Measurements from ENCODE around the gene CACNA1A.

Gene CACNA1A

DNA sequence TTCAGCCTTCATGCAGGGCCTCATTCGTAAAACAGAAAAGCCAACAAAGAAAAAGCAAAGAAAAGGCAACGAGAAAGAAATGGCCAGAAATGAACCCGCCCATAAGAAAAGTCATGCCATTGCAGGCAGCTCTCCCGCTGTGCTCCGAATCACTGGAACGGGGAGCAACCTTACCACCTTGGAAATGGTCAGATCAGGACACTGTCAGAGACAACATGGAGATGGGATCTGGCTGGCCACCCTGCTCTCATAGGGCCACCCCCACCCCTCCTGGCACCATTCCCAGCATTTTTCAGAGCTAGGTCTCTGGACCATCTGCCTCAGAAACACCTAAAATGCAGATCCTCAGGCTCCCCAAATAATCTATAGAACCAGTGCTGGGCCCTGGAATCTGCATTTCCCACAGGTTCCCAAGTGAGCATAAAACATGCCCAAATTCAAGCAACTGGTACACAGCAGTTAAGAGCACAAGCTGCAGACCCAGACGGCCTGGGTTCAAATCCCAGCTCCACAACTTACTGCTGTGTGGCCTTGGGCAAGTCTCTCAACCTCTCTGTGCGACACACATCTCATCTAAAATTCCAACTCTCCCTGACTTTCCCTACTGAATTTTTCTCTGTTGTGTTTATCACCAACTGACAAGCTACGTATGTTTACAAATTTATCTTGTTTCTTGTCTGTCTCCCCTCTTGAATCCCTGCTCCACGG is 204.5 kb downstream of the CACNA1A start:
- no peak for DNase-seq

DNA sequence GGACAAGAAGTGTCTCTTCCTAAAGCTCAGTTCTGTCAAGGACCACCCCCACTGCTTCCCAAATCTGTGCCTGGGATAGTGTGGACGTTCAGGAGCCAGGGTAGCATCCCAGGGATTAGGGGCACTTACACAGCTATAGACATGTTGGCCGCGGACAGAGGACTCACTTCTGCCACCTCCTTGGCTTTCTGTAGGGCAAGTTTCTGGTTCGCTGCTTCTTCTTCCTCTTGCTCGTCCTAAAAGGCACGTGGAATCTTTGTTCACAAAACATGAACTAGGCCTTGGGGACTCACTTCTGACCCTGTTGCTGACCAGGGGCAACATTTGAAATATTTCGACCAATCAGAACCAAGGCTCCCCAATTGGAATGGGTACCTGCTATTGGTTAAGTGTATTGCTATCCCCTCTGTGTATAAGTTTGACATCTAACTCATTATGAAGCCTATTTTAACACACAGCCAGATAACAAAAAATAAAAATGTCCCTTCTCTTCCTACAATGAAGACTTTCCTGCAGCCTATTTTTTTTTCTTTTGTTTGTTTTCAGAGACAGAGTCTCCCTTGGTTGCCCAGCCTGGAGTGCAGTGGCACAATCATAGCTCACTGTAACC is 205.8 kb downstream of the CACNA1A start:
- DNase-seq = no peak

DNA sequence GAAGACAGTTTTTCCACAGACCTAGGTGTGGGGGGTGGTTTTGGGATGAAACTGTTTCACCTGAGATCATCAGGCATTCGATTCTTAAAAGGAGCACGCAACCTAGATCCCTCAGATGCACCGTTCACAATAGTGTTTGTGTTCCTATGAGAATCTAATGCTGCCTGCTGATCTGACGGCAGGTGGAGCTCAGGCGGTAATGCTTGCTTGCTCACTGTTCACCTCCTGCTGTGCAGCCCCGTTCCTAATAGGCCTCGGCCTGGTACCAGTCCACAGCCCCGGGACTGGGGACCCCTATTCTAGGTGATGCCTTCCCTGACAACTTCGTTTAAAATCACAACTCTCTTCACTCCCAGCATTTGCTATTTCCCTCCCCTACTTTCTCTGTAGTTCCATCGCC is 206.4 kb downstream of the CACNA1A start:
- no peak for DNase-seq

DNA sequence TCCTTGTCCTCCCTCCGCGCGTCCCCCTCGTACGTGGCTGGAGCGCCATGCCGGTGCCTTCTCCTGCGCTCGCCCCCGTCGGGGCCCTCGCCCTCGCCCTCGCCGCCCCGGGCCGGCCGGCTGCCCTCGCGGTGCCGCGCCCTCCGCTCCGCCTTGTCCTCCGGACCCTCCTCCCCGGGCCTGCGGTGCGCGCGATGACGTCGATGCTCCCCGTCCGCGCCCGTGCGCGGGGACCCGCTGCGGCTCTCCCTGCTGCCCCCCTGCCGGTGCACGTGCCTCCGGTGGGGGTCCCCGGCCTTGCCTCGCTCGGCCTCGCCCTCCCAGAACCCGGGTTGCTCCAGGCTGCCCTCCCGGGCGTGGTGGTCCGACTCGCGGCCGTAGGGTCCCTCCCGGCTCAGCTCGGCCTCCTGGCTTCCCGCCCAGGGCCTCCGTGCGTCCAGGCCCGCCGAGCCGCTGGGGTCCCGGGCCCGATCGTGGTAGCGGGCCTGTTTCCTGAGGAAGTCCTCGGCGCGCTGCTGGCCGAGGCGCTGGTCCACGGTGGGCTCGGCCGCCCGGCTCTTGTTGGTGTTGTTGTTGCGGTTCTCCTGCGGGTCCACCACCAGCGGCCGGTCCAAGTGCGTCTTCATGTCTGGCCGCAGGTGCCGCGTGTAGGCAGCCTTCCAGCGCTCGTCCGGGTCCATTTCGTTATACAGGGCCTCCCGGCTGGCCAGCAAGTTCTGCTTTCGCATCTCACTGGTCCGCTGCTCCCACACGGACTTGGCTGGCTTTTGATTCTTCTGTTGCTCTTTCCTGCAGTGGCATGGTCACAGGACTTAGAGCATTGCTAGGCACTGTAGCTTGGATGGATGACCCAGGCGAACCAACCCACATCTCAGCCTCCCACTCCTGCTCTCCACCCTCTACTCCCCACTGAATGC is 207.5 kb downstream of the CACNA1A start:
- DNase-seq = no peak

DNA sequence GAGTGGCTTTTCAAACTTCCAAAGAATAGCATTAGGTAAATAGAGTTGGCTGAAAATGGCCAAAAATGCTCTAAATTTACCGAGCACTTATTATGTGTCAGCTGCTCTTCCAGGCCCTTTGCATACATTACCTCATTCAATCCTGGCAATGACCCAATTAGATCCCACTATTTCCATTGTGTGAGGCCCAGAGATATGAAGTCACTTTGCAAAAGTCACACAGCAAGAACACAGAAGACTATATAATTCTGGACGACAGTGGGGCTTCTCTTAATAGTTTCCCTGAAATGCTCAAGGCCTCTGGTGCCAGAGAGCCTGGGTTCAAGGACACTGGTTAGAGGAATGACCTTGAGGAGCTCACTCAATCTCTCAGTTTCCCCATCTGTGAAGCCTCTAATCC is 209.3 kb downstream of the CACNA1A start:
- DNase-seq = no peak

DNA sequence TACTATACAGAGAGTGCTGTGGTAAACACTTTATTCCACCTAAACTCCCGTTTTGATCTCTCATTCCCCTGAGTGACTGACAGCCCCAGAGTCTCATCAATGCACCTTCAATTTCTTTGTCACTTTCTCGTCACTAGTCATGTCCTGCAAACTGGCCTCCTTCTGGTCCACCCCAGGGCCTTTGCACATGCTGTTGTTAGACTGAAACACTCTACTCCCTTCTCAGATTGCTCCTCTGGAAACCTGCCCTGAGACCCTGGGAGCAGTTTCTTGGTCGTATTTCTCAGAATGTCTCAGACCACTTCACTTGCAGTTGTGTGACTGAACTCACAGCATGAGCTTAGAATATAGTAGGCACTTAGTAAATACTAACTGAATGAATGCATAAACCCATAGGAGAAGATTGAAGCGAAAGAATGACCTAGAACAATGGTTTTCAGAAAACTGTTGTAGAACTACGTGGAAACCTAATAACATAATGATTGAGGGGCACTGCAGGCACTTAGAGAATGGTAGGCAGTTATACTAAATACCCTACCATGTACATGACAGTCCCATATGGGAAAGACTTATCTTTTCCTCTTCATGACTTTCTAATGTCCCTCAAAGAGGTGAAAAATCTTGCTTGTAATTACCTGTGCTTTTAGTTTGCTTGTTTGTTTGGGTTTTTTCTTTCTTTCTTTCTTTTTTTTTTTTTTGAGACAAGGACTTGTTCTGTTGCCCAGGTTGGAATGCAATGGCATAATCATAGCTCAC is 211.3 kb downstream of the CACNA1A start:
- no peak for DNase-seq

DNA sequence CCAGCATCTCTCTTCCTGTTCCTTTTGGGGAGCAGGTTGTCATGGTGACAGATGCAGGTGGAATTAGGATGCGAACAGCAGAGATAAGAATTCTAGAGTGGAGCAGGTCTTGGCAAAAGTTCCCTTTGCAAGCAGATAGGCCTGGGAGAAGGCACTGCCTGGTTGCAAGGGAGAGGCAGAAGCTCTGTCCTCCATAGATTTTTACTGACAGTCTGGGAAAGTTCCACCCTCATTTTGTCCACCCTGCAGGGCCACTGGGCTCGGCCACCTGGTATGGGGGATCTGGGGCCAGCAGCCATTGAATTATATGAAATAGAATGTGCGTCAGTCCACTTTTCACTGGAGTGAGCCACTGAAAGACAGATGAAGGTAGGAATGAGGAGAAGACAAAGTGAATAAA is 214.4 kb downstream of the CACNA1A start:
- DNase-seq = no peak

DNA sequence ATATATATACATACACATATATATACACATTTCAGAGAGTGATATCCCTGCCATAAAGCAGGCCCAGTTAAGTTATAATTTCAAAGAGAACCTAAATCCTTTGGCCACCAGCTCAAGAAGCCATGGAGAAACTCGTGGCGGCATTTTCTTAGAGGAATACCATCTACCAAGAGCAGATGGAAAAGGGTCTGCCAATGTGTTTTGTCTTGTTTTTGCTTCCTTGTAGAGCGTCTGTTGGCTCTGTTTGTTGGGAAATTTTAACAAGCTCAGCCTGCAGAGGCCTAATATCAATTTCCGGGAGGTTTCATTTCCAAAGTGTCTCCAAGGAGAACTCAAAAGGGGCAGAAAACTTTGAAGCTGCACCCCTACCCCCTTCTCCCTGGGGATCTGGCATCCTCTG is 215.5 kb downstream of the CACNA1A start:
- no peak for DNase-seq

DNA sequence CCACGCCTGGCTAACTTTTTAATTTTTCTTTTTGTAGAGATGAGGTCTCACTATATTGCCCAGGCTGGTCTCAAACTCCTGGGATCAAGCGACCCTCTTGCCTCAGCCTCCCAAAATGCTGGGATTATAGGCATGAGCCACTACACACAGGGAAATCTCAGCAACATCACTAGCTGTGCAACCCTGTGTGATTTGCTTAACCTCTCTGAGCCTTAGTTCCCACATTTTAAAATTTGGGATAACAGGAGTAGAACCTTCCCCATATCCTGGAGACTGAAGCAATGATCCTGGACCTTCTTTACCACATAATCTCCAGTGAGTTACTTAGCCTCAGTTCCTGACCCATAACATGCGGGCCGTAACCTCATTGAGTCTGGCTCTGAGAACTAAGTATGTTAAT is 217.0 kb downstream of the CACNA1A start:
- no peak for DNase-seq

DNA sequence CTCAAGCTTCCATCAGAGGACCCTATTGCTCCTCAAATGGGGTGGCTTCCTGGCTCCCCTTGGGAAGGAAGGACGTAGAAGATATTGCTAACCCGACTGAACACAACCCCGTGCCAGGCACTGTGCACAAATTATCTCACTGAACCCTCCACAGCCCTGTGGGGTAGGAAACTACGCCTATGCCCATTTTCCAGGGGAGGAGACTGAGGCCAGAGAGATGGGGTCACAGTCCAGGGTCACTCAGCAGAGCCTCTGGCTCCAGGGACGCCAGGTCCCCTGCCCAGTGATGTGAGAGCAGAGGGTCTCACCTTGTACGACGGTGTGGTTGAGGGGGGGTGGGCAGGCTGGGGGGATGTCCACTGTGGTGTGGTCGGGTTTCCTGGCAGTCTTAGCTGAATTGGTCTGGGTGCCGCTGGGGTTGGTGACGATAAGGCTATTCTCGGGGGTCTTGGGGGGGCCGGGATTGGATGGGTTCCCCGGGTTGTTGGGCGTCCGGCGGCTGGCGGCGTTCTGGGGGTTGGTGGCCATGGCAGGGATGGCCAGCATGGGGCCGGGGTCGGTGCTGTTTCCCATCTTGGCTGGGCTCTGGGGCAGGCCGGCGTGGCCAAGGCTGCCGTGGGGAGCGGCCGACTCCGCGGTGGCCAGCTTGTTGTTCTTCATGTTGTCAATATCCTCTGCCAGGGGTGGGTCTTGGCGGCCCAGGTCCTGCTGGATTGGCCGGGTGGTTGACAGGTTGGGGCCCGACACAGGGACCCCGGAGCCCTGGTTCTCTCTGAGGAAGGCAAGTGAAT is 219.9 kb downstream of the CACNA1A start:
- no peak for DNase-seq

DNA sequence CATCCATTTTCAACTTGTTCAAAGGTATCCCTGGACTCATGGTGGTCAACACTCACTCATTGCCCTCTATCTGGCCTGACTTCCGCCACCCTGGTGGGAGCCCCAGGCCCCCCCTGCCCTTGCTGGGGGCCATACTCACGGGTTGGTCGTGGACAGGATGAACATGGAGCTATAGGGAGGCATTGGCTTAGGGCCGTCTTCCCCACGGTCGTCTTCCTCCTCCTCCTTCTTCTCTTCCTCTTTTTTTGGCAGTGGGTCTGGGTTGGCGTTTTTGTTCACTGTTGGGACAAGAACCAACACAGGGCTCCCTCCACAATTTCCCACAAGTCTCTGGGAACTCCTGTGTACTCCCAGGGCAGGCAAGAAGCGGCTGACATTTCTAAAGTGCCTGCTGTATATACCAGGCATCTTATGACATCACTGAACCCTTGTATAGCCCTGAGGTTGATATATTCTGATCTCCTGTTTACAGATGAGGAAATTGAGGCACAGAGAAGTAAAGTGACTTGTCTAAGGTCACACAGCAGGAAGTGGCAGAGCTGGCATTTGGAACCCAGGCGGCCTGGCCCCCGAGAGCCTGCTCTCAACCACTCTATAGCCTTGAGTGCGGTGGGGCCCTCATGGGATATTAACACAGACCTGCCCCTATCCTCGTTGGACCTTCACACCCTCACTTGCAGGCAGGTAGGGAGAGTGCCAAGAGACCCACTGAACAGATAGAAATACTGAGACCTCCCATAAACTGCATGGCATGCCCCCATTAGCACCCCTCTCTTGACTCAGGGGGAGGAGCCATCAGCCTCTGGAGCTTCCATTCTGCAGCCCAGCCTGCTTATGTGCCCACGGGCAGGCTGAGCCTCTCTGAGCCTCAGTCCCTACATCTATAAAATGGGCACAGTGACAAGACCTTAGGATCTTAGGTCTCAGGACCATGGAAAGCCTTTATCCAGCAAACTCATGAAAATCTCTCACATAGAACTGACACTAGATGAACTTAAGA is 221.1 kb downstream of the CACNA1A start:
- no peak for DNase-seq

DNA sequence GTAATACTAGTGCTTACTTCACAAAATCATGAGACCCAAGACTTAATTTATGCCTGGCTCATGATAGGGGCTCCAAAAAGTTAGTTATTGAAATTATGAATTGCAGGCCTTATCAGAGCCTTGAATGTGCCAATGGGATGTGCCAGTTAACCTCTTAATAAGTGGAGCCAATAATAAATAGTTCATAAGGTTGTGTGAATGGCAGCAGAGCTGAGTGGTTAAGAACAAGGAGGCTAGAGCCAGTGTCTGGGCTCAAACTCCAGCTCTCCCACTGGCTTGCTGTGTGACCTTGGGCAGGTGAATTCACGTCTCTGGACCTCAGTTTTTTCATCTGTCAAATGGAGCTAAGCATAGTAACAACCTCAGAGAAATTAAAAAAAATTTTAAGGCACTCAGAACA is 222.4 kb downstream of the CACNA1A start:
- DNase-seq = no peak

DNA sequence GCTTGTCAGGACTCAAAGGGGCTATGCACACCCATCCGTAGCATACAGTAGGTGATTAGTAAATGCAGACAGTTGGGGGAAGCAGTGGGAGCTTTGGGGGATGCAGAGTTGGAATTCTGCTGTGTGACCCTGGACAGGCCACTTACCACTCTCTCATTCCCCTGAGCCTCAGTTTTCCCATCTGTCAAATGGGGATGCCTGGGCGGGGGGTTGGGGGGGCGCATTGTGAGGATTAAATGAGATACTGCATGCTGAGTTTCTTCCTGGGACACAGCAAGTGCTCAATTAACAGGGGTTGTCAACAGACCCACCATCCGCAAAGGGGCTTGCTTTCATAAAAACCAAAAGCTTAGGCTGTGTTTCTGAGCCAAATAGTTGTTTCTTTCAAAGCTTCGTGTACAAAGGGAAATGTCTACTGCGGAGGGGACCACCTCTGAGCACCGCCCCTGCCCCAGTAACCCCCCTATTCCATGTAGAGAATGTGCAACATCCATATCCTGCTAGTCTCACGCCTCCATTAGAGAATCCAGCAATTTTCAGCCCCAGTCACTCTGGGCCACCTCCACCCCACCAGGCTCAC is 223.7 kb downstream of the CACNA1A start:
- no peak for DNase-seq

DNA sequence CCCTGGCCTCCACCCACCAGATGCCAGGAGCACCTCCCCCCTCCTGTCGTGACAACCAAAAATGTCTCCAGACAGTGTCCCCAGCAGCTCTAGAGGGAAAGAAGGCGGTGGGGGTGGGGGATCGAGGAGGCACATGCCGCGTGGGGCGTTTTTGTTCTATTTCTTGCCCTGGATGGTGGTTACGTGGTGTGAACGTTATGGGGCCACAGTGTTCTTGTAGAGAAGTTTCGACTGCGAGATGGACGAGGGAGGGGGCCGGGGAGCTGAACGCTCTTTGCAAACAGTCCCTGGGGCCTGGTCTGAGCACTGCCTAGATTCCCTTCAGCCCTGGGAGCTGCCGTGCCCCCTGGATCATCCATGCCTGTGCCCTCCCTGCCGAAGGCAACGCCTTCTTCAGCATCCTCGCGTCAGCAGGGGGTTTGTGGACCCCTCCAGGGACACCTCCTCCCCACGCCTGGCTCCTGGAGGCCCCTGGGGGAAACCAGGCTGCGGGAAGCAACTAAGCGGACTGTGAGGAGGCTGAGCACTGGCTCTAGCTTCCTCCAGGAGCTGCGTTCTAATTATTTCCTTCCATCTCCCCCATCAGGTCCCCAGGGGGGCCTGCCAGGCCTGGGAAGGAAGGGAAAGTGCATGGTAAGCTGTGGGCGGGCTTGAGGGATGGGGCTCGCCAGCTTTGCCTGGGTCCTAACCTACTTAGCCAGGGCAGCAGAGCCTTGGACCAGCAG is 224.6 kb downstream of the CACNA1A start:
- no peak for DNase-seq

DNA sequence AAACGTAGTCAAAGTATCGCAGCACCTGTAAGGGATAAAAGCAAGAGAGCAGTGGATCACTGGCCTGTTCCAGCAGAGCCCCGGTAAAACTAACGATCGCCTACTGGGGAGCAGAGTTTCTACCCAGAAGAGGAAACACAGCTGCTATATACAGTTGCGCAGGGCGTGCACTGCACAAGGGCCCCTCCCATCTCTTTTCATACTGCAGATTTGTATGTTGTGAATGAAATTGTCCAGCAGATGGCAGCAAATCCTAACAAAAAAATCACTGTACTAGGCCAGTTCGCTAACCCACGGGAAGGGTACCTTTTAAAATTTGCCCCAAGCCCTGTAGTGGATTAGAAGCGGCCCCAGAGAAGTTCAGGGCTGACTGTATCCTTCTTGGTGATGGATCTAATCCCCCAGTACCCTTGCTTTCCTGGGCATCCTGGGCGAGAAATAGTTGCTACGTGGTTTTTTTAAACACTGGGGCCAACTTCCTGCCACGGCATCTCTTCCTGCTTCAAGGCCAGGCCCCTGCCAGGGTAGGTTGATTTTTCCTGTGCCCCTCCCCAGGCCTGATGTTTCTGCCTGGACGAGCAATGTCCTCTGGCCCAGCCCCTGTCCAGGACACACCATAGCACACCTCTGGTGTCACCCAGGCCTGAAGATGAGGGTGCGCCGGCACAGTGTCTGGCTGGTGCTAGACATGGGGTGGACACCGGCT is 229.0 kb downstream of the CACNA1A start:
- peak; percentile 64 for DNase-seq

DNA sequence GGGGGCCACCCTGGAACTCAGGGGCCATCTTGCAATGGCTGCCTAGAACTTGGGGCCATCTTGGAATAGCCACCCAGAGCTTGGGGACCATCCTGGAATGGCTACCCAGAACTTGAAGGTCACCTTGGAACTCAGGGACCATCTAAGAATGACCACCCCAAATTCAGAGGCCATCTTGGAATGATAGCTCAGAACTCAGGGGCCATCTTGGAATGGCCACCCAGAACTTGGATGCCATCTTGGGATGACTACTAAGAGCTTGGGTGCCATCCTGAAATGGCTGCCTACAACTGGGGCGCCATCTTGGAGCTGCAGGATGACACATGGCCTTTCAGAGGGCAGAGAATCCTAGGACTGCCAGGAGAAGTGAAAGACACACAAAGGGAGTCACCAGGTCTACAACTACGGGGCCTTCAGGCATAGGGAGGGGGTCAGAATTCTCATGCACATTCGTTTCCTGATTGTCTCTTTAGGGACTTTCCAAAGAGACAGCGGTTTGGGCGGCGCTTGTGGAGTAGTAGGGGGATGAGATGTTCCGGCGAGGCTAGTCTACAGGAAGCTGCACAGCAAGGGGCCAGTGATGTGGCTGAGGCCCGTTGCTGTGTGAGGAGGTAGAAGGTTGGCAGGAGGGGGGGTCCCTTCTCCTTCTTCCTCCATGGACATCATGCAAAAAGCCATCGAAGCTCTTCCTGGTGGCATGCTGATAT is 231.1 kb downstream of the CACNA1A start:
- no peak for DNase-seq

DNA sequence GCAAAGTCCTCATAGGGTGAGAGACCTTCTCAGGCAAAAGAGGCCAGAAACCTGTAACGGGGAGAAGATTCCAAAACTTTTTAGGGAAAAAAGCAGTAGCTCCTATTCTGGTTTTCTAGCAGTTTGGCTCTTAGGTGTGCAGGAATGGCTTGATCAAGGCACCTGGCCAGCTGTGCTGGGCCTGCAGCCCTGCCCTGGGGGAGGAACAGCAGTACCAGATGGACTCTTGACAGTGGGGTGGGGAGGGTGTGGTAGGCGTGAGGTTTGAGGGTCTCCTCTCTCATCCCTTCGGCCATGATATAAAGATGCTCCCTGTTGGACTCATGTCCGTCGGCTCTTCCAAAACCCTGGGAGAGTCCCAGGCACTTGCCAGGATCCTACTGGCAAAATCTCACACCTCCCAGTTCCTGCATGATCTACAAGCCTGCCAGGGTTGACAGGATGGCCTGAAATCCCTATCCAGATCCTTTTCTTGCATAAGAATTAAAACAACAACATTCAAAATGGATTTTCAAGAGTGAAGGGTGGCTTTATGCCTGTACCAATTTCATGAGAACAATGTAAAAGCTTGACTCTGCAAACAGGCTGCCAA is 235.7 kb downstream of the CACNA1A start:
- no peak for DNase-seq

DNA sequence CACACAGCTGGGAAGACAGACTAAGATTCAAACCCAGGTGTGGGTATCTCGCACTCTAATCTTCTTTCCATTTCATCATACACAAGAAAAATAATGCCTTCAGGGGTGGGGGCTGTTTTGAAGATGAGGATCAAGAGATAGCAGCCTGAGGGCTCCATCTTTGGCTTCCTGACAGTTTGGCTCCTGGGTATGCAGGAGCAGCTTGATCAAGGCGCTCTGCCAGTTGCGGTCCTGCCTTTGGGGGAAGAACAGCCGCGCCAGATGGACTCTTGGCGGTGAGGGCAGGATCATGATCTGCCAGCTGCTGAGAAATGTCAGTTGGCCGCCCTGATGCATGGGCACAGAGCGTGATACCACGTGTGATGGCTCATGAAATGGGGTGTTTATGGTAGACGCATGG is 236.9 kb downstream of the CACNA1A start:
- DNase-seq = no peak
